SHP77 (cell line): ENCODE measurements around the gene CEL.
"Not testable (repeated sequence)": the region's sequence is repeated elsewhere in the genome, so short reads cannot be mapped to it uniquely, and the experiment has no call there.

Source experiments
- DNase-seq, 2 experiments: peaks; one replicate each; lab custom pipeline; 2025; lab: John Stamatoyannopoulos, UW

CEL gene

DNA sequence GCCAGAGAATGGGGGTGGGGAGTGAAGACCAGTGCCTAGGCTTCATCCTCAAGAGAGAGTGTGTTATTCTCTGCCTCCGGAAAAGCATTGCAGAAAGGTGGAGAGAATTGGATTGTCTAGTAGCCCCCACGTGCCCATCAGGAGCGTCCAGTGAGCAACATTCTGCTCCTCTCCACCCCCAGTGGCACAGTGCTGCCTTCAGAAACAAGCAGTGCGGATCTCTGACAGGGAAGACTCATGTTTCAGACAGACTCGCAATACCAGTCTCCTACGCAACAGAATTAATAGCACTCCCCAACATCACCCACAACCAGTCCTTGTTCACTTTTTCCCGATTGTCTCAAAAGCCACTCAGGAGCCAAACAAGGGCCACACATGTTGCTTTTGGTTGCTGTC is 14.9 kb upstream of the CEL start:
- no peak for DNase-seq

DNA sequence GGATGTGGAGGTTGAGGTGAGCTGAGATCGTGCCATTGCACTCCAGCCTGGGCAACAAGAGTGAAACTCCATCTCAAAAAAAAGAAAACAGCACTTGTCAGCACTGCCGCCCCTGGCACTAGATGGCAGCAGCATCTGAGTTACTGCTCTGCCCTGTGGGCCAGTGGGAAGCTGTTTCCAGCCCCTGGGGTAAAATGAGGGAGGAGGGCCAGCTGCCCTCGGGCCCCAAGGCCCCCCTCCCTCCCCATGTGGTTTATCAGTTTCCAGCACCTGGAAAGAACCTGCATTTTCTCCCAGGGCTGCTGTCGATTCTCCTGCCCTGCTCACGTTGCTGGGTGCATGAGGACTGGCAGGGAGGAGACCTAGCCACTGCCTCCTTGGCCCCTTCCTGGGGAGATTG is 13.2 kb upstream of the CEL start:
- DNase-seq: peak in 1 of 2 experiments; percentile 17

- DNase-seq: no peak
Observed at GRCh38 chr9:133049043-133049442, 12.7 kb upstream of the CEL start.

- no peak for DNase-seq
Observed at GRCh38 chr9:133050142-133050541, 11.6 kb upstream of the CEL start.

DNA sequence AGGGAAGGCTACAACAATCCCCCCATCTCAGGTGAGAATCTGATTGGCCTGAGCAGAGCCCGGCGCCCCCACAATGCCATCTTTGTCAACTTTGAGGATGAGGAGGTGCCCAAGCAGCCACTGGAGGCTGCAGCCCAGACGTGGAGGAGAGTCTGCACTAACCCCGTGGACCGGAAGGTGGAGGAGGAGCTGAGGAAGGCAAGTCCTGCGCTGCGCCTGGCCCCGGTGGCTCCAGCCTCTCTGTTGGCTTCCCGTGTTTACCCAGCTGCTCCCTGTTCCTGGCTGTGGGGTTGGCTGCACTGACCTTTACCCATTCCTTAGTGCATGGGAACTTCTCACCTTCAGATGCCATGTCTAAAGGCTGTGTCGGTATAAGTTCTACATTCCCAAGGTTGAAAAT is 11.0 kb upstream of the CEL start:
- peak; percentile 79 to 91 for DNase-seq

- DNase-seq: no peak
Observed at GRCh38 chr9:133051281-133051900, 10.4 kb upstream of the CEL start.

- DNase-seq: no peak
Observed at GRCh38 chr9:133051966-133052539, 9.7 kb upstream of the CEL start.

DNA sequence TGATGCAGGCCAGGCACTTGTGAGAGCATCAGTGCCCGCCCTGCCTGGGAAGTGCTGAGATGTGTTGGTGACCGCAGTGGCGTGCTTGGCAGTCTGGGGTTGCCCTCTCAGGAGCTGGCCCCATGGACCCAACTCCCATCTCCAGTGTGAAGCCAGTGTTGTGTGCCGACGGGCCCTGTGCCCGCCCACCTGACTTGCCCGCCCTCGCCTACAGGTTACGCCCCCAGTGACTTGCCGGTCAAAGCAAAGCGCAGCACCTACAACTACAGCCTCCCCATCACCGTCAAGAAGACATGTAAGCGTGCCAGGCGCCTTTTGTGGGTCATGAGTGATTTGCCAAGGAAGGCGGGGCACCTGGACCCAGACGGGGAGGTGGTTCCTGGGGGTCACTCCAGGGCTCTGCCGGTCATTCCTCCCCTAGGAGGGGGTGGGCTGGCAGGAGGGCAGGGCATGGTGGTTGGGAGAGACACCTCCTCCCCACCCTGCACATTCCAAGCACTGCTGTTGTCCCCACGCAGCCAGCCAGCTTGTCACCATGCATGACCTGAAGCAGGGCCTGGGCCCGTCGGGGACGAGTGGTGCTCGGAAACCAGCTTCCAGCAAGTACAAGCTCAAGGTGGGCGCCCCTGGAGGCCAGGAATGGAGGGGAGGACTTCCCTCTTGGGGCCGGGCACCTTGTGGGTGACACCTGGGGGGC is 7.4 kb upstream of the CEL start:
- no peak for DNase-seq

- DNase-seq: no peak
Observed at GRCh38 chr9:133054966-133055365, 6.8 kb upstream of the CEL start.

DNA sequence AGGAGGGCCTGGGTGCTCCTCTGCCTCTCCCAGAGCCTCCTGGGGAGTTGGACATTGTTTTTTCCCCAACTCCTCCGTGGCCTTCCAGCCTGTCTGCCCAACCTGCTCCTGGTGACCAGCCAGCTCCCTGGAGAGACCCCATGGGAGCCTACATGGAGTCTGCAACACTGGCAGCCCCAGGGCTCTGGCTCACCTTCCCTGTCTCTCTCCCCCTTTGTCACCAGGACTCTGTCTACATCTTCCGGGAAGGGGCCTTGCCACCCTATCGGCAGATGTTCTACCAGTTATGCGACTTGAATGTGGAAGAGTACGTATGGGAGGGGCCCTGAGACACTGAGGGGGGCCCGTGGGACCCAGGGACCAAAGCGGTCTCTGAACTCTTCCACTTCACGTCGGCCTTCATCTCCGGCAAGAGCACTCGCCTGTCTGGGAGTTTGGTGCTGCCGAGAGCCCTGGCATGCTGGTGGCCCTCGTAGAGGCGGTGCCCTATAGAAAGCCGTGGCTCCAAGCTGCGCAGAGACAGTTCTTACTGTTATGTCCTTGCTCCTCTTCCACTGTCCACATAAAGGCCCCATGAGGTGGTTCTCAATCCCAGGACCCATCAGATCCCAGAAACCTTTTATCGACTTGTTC is 5.9 kb upstream of the CEL start:
- DNase-seq: no peak

- DNase-seq: no peak
Observed at GRCh38 chr9:133056533-133056932, 5.2 kb upstream of the CEL start.

DNA sequence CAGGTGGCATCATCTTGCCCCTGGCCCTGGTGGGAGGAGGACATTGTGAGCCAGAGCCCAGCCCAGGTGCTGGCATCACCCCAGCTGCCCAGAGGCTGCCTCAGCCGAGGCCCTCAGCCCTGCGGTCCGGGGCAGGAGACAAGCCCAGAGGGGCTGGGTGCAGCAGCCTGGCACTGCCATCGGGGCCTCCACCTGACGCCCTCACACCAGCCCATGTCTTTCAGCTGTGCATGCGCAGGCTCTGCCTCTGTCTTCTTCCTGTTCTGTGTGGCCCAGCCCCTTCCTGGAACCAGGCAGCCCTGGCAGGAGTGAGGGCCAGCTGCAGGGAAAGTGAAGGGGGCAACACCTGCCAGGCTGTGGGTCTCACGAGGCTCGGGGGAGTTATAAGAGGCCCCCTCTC is 4.8 kb upstream of the CEL start:
- no peak for DNase-seq

DNA sequence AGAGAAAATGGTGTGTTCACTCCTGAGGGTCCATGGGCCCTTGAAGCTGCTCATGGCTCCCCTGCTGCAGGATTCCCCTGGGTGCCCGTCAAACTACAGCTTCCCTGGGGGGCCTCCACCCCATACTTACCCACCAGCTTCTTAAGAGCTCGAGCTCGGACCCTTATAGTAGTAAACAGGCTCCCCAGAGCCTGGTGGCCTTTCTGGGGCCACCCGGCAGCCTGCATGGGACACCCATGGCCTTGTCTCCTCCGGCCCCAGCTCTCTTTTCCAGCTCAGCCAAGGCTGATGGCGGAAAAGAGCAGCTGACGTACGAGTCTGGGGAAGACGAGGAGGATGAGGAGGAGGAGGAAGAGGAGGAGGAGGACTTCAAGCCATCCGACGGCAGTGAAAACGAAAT is 4.2 kb upstream of the CEL start:
- DNase-seq: no peak

GRCh38 chr9:133058071-133058470 is 3.7 kb upstream of the CEL start:
- DNase-seq: no peak

DNA sequence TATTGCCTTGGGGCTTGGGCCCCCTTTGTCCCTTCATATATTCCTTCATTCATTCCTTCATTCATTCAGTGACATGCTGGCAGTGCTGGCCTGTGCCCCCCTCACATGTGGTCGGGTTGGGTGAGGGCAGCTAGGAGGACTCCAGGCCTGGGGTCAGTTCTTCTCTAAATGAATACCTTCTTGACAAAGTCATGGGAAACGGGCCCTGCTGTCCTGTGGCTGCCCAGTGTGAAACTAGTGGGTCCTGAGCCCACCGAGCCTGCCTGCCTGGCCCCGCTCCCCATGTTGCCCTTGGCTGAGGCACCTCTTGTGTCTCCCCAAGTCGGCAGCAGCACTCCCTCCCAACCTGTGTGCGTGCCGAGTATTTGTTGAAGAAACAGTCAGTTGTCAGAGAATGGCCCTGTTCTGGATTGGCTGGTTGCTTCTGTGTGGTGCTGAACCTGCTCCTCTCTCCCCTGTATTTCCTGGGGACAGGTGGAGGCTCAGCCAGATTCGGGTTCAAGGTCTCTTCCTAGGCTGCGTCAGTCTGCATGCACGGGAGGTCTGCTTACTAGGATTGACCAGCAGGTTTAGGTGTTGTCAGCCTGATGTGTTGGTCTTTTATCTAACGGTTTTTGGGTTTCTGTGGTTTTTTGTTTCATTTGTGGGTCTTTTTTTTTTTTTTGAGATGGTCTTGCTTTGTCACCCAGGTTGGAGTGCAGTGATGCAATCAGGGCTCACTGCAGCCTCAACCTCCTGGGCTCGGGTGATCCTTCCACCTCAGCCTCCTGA is 3.0 kb upstream of the CEL start:
- DNase-seq: no peak

DNA sequence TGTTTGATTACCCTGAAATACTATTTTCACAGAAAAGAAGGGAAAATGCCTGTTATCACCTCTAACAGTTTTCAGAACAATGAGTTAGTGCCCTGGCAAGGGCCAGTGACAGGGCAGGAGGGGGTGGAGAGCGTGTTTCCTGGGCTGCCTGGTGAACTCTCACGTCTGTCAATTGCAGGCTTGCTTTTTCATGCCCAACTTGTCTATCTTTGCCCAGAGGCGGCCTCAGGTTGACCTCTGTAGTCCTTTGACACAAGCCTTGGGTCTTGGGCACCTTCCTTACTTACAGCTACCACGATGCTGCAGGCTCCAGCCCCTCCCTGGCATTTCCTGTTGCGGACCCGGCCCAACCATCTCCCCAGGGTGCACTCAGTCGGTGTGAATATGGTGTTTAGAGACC is 2.2 kb upstream of the CEL start:
- DNase-seq: no peak

- no peak for DNase-seq
Observed at GRCh38 chr9:133060417-133060841, 1.4 kb upstream of the CEL start.

- DNase-seq: not testable (repeated sequence)
Observed at GRCh38 chr9:133061019-133061763, 590 bp upstream of the CEL start.

DNA sequence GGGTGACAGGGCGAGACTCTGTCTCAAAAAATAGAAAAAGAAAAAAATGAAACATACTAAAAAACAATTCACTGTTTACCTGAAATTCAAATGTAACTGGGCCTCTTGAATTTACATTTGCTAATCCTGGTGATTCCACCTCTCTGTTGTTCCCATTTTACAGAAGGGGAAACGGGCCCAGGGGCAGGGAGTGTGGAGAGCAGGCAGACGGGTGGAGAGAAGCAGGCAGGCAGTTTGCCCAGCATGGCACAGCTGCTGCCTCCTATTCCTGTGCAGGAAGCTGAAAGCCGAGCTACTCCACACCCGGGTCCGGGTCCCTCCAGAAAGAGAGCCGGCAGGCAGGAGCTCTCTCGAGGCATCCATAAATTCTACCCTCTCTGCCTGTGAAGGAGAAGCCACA is 788 bp downstream of the CEL start:
- not testable (repeated sequence) for DNase-seq

- no peak for DNase-seq
Observed at GRCh38 chr9:133063159-133063499, 1.3 kb downstream of the CEL start.

GRCh38 chr9:133063500-133064231 is 1.9 kb downstream of the CEL start:
- no peak for DNase-seq
